ENCODE measurements around the gene CCDC126. TPM values are rescaled to one million over a fixed set of nuclear protein-coding genes. Genes with fewer than 3 reads are reported as not detected.

The CCDC126 gene
- total and polyA plus RNA-seq, 2 of the 4 experiments (the other 2 are of a cell fraction) = 4.1 to 5.6 TPM

- Histone ChIP-seq H2BK120ac (ENCODE audit: low read depth, low read length) (no peak overlapping the region), H3K36me3 (ENCODE audit: control insufficient read depth, insufficient read depth, low read length) (no peaks in the 10 kb centered on the region), H3K56ac (ENCODE audit: extremely low read depth, insufficient read depth, low read length) (no peak overlapping the region), H4K91ac (ENCODE audit: insufficient read depth, low read depth, low read length) (no peak overlapping the region), H3K14ac (replicated peaks; ENCODE audit: low read depth, low read length) (no peak overlapping the region), H3K79me1 (ENCODE audit: low read depth in 1 of 2, low read length in 2 of 2) (no peaks in the 10 kb centered on the region), H2BK5ac (ENCODE audit: low read depth, low read length, poor library complexity, severe bottlenecking) (no peak overlapping the region), H3K27ac (ENCODE audit: insufficient read depth, low read length) (no peak overlapping the region), H3K9me1 (ENCODE audit: insufficient read depth, low read length) (no peaks in the 10 kb centered on the region), H3K9me3 (ENCODE audit: control insufficient read depth, insufficient read depth, low read length) (no peaks in the 10 kb centered on the region), H4K20me1 (ENCODE audit: insufficient read depth, low read length) (no peaks in the 10 kb centered on the region), H4K5ac (ENCODE audit: low read depth, low read length) (no peak overlapping the region), H3K4me2 (ENCODE audit: low read depth, low read length) (no peak overlapping the region), H3K23ac (ENCODE audit: low read depth, low read length) (no peak overlapping the region), H3K4ac (ENCODE audit: low read depth, low read length) (no peak overlapping the region), H3K4me1 (ENCODE audit: control insufficient read depth, insufficient read depth, low read length) (no peaks in the 10 kb centered on the region), H3K4me3 (ENCODE audit: insufficient read depth, low read depth, low read length) (no peak overlapping the region), H3K18ac (ENCODE audit: low read depth, low read length) (no peak overlapping the region), H3K27me3 (ENCODE audit: control insufficient read depth, insufficient read depth, low read length) (peaks cover 10% of the 10 kb centered on the region), H2AK5ac (ENCODE audit: low read depth, low read length) (no peak overlapping the region), H2BK15ac (ENCODE audit: low read depth, low read length) (no peak overlapping the region), H2AFZ (replicated peaks; ENCODE audit: low read length, poor library complexity) (no peak overlapping the region), H4K8ac (ENCODE audit: low read depth in 2 of 2, low read length in 2 of 2) (no peak overlapping the region), H2BK20ac (ENCODE audit: low read depth, low read length) (no peak overlapping the region), H3K9ac (ENCODE audit: low read depth, low read length) (no peak overlapping the region), H2AK9ac (replicated peaks; ENCODE audit: low read depth, low read length, poor library complexity) (no peak overlapping the region)
- CTCF ChIA-PET = no interaction called here
- TF ChIP-seq ELK1 (IDR thresholded peaks at IDR 0.05; ENCODE audit: borderline replicate concordance, low read depth, low read length) (no peak), POLR2A (IDR thresholded peaks at IDR 0.05; ENCODE audit: low read depth, low read length) (no peak), RFX5 (IDR thresholded peaks at IDR 0.05; ENCODE audit: low read depth, low read length) (no peak), CEBPB (IDR thresholded peaks at IDR 0.05; ENCODE audit: low read depth, low read length) (no peak), RCOR1 (IDR thresholded peaks at IDR 0.05; ENCODE audit: insufficient replicate concordance, low read length) (no peak), NFE2L2 (IDR thresholded peaks at IDR 0.05; ENCODE audit: low read depth, low read length) (no peak), MAZ (IDR thresholded peaks at IDR 0.05; ENCODE audit: borderline replicate concordance, low read depth, low read length) (no peak), RAD21 (IDR thresholded peaks at IDR 0.05; ENCODE audit: low read length) (no peak), SMC3 (IDR thresholded peaks at IDR 0.05; ENCODE audit: low read depth, low read length) (no peak), BHLHE40 (IDR thresholded peaks at IDR 0.05; ENCODE audit: low read depth, low read length) (no peak), MAFK (IDR thresholded peaks at IDR 0.05; ENCODE audit: low read depth, low read length) (no peak), CHD1 (IDR thresholded peaks at IDR 0.05; ENCODE audit: low read depth, low read length) (no peak), FOS (IDR thresholded peaks at IDR 0.05; ENCODE audit: low read depth, low read length) (no peak), MXI1 (IDR thresholded peaks at IDR 0.05; ENCODE audit: borderline replicate concordance, low read depth, low read length) (no peak)
- TF ChIP-seq, protein P1, sequence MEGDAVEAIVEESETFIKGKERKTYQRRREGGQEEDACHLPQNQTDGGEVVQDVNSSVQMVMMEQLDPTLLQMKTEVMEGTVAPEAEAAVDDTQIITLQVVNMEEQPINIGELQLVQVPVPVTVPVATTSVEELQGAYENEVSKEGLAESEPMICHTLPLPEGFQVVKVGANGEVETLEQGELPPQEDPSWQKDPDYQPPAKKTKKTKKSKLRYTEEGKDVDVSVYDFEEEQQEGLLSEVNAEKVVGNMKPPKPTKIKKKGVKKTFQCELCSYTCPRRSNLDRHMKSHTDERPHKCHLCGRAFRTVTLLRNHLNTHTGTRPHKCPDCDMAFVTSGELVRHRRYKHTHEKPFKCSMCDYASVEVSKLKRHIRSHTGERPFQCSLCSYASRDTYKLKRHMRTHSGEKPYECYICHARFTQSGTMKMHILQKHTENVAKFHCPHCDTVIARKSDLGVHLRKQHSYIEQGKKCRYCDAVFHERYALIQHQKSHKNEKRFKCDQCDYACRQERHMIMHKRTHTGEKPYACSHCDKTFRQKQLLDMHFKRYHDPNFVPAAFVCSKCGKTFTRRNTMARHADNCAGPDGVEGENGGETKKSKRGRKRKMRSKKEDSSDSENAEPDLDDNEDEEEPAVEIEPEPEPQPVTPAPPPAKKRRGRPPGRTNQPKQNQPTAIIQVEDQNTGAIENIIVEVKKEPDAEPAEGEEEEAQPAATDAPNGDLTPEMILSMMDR (conservative IDR thresholded peaks at IDR 0.05; ENCODE audit: low read depth, low read length) = no peak
- TF ChIP-seq, protein P2, sequence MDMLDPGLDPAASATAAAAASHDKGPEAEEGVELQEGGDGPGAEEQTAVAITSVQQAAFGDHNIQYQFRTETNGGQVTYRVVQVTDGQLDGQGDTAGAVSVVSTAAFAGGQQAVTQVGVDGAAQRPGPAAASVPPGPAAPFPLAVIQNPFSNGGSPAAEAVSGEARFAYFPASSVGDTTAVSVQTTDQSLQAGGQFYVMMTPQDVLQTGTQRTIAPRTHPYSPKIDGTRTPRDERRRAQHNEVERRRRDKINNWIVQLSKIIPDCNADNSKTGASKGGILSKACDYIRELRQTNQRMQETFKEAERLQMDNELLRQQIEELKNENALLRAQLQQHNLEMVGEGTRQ (IDR thresholded peaks at IDR 0.05; ENCODE audit: low read depth, low read length) = no peak
- POLR2A ChIA-PET (ENCODE audit: unreplicated experiment) = no interaction called here
- intact Hi-C loops (cut with micrococcal nuclease) (no loop called here), in situ Hi-C loops (cut with MboI; ENCODE audit: low sequenced_read_pairs) (loop anchor here (25.0 kb wide), 1 partner anchor 1104 kb away; no protein-coding TSS in a partner anchor), dilution Hi-C loops (cut with HindIII; ENCODE audit: low sequenced_read_pairs, unreplicated experiment) (no loop called here)
- ATAC-seq (ENCODE audit: low read depth) = no peak
- DNase-seq = no peak
- BruUV-seq (replicated peaks) = no TSS peak
Observed at GRCh38 chr7:23558303-23558702, 38.9 kb upstream of the CCDC126 start.

All from IMR-90 (cell line).